ENCODE measurements around the gene KCNJ16.
"Not testable (repeated sequence)": the region's sequence is repeated elsewhere in the genome, so short reads cannot be mapped to it uniquely, and the experiment has no call there.

The KCNJ16 gene

GRCh38 chr17:70074956-70075355 is at the start of gene KCNJ16:
TSS of gene KCNJ16 (plus strand) at chr17:70075225. CDS start at chr17:70132088, 56,863 bp downstream.
- DNase-seq = peak; percentile 93

GRCh38 chr17:70028397-70028796 is 46.6 kb upstream of the KCNJ16 start:
- no peak for DNase-seq

GRCh38 chr17:70028978-70029767 is 45.9 kb upstream of the KCNJ16 start:
- no peak for DNase-seq

- peak; percentile 82 for DNase-seq
Measured at GRCh38 chr17:70030371-70030770, 44.7 kb upstream of the KCNJ16 start.

GRCh38 chr17:70031341-70031740 is 43.7 kb upstream of the KCNJ16 start:
- no peak for DNase-seq

- DNase-seq = peak; percentile 70
Measured at GRCh38 chr17:70033165-70033564, 41.9 kb upstream of the KCNJ16 start.

GRCh38 chr17:70034158-70034557 is 40.9 kb upstream of the KCNJ16 start:
- DNase-seq = peak; percentile 18

- peak; percentile 94 for DNase-seq
Measured at GRCh38 chr17:70037498-70037897, 37.5 kb upstream of the KCNJ16 start.

- no peak for DNase-seq
Measured at GRCh38 chr17:70040336-70040735, 34.7 kb upstream of the KCNJ16 start.

GRCh38 chr17:70041061-70041460 is 34.0 kb upstream of the KCNJ16 start:
- no peak for DNase-seq

- DNase-seq = no peak
Measured at GRCh38 chr17:70041540-70041939, 33.5 kb upstream of the KCNJ16 start.

GRCh38 chr17:70045780-70046179 is 29.2 kb upstream of the KCNJ16 start:
- not testable (repeated sequence) for DNase-seq

- DNase-seq = no peak
Measured at GRCh38 chr17:70047619-70048419, 27.2 kb upstream of the KCNJ16 start.

- DNase-seq = no peak
Measured at GRCh38 chr17:70049801-70050591, 25.0 kb upstream of the KCNJ16 start.

- DNase-seq = no peak
Measured at GRCh38 chr17:70050931-70051330, 24.1 kb upstream of the KCNJ16 start.

- no peak for DNase-seq
Measured at GRCh38 chr17:70053241-70054234, 21.5 kb upstream of the KCNJ16 start.

- no peak for DNase-seq
Measured at GRCh38 chr17:70055000-70055399, 20.0 kb upstream of the KCNJ16 start.

GRCh38 chr17:70059071-70059470 is 16.0 kb upstream of the KCNJ16 start:
- DNase-seq = no peak

GRCh38 chr17:70059649-70060048 is 15.4 kb upstream of the KCNJ16 start:
- DNase-seq = no peak

- peak; percentile 85 for DNase-seq
Measured at GRCh38 chr17:70060415-70060814, 14.6 kb upstream of the KCNJ16 start.

GRCh38 chr17:70067134-70067533 is 7.9 kb upstream of the KCNJ16 start:
- no peak for DNase-seq

All from NCI-H69 (cell line).